ENCODE results near the gene CXorf38.

DNA sequence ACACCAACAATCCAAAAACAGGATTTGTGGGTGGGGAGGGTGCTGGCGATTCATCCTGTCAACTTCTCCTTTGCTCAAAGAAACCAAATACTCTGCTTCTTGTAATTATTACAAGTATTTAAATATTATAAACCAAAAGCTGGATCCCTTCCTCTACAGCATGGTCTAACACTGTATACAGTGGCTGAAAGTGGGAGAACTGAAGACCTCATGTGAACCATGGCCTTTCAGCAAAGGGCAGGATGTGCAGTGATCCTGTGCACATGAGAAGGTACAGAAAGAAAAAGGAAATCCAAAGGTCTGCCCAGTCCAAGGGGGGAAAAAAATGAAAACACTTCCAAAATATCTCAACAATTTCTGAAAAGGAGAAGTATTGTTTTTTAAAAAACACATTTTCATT lies 5.3 kb upstream of the CXorf38 start:
- TF ChIP-seq, protein P1, sequence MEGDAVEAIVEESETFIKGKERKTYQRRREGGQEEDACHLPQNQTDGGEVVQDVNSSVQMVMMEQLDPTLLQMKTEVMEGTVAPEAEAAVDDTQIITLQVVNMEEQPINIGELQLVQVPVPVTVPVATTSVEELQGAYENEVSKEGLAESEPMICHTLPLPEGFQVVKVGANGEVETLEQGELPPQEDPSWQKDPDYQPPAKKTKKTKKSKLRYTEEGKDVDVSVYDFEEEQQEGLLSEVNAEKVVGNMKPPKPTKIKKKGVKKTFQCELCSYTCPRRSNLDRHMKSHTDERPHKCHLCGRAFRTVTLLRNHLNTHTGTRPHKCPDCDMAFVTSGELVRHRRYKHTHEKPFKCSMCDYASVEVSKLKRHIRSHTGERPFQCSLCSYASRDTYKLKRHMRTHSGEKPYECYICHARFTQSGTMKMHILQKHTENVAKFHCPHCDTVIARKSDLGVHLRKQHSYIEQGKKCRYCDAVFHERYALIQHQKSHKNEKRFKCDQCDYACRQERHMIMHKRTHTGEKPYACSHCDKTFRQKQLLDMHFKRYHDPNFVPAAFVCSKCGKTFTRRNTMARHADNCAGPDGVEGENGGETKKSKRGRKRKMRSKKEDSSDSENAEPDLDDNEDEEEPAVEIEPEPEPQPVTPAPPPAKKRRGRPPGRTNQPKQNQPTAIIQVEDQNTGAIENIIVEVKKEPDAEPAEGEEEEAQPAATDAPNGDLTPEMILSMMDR (IDR thresholded peaks at IDR 0.05) = no peak
- no peak for TF ChIP-seq POLR2AphosphoS5 (IDR thresholded peaks at IDR 0.05)
- TF ChIP-seq POLR2A (IDR thresholded peaks at IDR 0.05) = no peak
- no peak for TF ChIP-seq EP300 (IDR thresholded peaks at IDR 0.05)
